HG03565 (cell line): ENCODE measurements around the gene NKPD1.

Experiments
- ATAC-seq: cut with Tn5 transposase; IDR thresholded peaks from one replicate; pipeline ENCODE4 v1.9.1; 2021; ENCODE audit warnings: mild to moderate bottlenecking, moderate library complexity; ENCODE audit not compliant: unreplicated experiment

The NKPD1 gene

DNA sequence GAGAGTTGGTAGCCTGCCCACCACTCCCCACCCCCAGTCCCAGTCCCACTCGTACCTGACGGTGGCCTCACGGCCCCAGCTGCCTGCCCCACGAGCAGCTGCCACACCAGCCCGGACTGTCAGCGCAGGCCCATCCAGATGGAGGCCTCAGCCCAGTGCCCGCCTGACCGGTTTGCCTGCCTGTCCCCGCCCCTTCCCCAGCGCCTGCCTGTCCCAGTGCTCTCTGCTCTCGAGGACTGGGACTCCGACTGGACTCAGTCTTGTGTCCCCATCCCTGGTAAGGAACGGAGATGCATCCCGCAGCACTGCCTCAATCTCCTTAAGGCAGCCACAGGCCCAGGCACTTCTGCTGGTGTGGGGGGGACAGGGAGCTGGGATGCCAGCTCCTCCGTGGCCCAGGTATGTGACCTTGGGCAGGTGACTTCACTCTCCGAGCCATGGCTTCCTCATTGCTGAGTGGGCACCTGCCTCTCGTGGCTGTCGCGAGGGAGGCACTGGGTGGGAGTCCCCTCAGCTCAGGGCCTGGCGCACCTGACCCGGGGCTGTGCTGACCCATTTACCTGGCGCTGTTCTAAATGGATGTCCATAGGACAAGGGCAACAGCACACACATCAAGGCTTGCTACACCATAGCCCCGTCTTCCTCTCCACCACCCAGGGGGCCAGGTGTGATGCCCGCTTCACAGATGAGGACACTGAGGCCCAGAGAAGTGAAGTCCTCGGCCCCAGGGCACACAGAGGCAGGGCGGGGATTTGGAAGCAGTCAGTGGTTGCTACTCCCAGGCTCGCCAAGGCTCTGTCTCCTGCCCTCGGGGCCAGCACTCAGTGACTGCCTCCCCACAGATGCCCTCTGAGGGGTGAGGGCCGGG lies at the start of gene NKPD1:
TSS of gene NKPD1 (minus strand) at position 113 of the 868 bp plus-strand sequence. CDS start 832 bp downstream, outside the sequence.
- ATAC-seq: no peak

GRCh38 chr19:45206328-45206727 lies 45.5 kb upstream of the NKPD1 start:
- no peak for ATAC-seq

- no peak for ATAC-seq
These were observed 45.0 kb upstream of the NKPD1 start for GRCh38 chr19:45205810-45206209.

DNA sequence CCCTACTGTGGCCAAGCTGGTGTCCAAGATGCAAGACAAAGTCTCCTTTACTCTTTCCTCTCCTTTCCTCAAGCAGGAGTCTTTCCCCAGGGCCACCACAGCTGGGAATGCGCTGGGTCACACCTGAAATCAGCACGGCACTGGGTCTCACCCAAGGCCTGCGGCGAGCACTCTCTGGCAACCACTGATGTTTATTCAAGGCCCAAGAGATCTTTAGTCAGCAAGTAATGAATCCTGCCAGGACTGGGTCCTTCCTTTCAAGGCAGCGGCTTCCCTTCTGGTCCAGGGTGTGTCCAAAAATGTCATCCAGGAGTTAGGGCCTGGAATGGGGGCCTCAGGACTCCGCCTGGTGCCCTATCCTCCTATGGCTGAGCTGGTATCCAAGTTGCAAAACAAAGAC lies 41.9 kb upstream of the NKPD1 start:
- ATAC-seq: no peak

- no peak for ATAC-seq
These were observed 39.8 kb upstream of the NKPD1 start for GRCh38 chr19:45200568-45200967.

GRCh38 chr19:45195764-45196163 lies 35.0 kb upstream of the NKPD1 start:
- ATAC-seq: no peak

DNA sequence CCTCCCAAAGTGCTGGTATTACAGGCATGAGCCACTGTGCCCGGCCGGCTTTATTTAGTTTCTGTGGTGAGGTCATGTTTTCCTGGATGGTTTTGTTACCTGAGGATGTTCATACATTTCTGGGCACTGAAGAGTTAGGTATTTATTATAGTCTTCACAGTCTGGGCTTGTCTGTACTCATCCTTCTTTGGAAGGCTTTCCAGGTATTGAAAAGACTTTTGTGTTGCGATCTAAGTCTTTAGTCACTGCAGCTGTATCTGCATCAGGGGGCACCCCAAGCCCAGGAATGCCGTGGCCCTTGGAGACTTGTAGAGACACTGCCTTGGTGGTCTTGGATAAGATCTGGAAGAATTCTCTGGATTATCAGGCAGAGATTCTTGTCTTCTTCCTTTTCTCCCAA lies 30.6 kb upstream of the NKPD1 start:
- no peak for ATAC-seq

- no peak for ATAC-seq
These were observed 29.2 kb upstream of the NKPD1 start for GRCh38 chr19:45189971-45190370.

- ATAC-seq: no peak
These were observed 26.8 kb upstream of the NKPD1 start for GRCh38 chr19:45187421-45188100.

DNA sequence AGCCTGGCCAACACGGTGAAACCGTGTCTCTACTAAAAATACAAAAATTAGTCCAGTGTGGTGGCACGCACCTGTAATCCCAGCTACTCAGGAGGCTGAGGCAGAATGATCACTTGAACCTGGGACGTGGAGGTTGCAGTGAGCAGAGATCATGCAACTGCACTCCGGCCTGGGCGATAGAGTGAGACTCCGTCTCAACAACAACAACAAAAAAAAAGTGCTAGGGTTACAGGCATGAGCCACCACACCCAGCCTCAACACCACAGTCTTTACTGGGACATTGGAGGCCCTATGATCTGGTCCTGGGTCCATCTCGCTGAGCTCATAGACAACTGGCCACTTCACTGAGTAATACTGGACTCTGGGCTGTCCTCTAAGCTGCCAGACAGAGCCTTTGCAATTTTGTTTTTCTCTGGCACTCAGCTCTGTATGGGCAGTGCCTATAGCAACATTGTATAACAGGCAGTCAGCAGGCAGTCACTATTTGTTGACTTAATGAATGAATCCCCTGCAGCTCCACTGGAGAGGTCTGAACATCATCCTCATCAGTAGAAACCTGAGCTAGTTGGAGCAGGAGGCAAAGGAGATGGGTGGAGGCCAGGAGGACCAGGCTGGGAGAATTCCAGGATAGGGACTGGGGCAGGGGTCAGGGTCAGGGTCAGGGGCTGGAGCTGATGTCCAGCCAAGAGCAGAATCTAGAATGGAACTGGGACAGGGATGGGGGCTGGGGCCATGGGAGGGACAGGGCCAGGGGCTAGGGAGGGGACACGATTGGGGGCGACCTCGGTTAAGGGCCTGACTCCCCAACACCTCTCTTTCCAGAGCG lies 25.9 kb upstream of the NKPD1 start:
- ATAC-seq: no peak

GRCh38 chr19:45184115-45184514 lies 23.3 kb upstream of the NKPD1 start:
- no peak for ATAC-seq

DNA sequence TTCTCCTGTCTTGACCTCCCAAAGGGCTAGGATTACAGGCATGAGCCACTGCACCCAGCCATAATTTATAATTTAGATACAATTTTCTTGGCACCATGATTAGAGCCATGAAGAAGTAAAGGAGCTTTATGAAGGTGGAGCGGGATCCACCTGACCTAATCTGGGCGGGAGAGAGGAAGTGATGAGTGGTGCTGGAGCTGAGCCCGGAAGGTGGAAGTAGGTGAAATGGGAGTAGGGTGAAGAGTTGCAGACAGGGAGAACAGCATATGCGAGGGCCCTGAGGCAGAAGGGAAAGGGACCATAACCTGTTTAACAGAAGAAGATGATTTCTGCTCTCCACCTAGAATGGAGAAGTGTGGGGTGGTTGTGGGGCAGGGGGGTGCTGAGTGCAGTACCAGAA lies 22.0 kb upstream of the NKPD1 start:
- no peak for ATAC-seq

DNA sequence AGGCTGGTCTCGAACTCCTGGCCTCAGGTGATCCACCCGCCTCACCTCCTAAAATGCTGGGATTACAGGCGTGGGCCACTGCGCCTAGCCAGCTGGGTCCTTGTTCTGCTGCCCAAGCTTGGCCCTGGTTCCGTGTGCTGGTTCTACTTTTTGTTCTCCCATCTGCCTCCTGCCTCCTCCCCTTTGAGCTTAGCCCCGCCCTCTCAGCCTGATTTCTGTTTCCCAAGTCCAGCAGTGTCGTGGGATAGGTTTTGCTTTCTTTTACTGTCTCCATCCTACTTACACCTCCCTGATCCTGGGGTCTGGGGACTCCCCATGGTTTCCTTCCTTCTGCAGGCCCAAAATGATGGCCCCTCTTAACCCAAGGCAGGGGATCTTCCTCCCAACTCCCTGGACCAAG lies 20.2 kb upstream of the NKPD1 start:
- no peak for ATAC-seq

GRCh38 chr19:45179892-45180370 lies 19.1 kb upstream of the NKPD1 start:
- ATAC-seq: no peak

GRCh38 chr19:45179072-45179891 lies 18.5 kb upstream of the NKPD1 start:
- ATAC-seq: no peak

DNA sequence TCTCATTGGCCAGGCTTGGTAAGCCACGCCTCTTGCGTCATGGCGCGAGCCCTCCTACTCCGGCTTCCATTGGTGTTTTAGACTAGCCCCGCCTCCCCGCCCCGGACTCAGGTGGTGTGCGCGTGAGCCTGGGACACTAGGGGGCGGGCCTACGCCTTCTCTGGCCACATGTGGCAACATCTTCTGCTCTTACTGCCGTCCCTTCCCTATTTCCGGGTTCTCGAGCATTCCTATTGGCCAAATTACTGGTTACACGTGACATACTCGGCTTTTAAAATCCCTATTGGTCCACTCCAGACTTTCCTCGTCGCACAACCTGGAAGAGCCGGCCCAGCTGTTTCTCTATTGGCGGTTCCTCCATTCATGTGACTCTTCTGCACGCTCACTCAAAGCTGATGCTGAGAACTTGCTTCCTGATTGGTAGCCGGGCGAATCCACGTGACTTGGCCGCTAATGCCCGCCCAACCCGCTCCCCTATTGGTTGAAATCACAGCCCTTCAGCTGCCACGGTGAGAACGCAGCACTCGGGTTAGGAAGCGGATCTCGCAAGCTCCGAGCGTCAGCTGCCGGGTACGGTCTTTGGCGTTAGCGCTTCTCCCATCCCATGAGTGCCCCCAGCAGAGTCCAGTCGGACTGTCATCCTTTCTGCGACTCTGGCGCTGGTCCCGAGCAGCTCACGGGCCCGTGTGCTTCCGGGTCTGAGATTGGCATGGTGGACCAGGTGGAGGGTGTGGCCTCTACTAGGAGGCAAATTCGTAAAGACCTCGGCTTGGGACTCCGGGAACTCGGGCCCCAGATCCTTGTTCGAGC lies 17.7 kb upstream of the NKPD1 start, which contains the start of gene BLOC1S3:
TSS of gene BLOC1S3 (plus strand) at position 523 of the 810 bp plus-strand sequence. CDS start 513 bp downstream, outside the sequence.
- ATAC-seq: peak; percentile 74

GRCh38 chr19:45177817-45178261 lies 17.1 kb upstream of the NKPD1 start, which contains the start of gene TRAPPC6A:
Gene TRAPPC6A, minus strand, starts transcription at chr19:45178237. Its CDS starts 19 bp downstream, at chr19:45178218.
- ATAC-seq: no peak

DNA sequence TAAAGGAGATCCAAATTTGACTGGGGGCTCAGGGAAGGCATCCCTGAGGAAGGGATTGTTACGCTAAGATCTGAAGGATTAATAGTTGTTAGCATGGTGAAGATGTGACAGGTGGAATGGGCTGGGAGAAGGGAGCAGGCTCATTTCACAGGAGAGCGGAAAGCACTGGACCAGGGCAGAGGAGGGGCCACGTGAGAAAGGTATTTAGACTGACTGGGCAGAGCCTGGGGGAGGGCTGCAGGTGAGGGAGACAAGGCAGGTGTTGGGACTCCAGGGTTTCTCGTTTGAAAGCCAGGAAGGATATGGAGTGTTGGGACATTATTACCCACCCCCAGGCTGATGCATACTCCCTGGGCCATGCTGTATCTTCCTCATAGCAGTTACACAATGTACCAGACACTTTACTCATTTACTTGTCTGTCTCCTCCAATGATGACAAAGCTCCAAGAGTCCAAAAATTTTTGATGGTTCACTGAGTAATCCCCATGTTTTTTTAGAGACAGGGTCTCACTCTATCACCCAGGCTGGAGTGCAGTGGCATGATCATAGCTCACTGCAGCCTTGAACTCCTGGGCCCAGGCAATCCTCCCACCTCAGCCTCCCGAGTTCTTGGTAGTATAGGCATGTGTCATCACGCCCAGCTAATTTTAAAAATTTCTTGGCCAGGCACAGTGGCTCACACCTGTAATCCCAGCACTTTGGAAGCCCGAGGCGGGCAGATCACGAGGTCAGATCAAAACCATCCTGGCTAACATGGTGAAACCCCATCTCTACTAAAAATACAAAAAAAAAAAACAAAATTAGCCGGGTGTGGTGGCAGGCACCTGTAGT lies 14.9 kb upstream of the NKPD1 start:
- no peak for ATAC-seq
